Fibroblast of the aortic adventitia (primary cell): ENCODE measurements around the gene WDPCP. TPM values are rescaled to one million over a fixed set of nuclear protein-coding genes. Genes with fewer than 3 reads are reported as not detected.
"Not testable (repeated sequence)": the region's sequence is repeated elsewhere in the genome, so short reads cannot be mapped to it uniquely, and the experiment has no call there.

Experiments used
- DNase-seq: peaks from one replicate; pipeline ENCODE4 v3.0.0-alpha.2; 2010; ENCODE audit warnings: low read depth
- H3K4me3 ChIP-seq: 2 replicates; pipeline ENCODE4 v1.5.1; 2011; ENCODE audit warnings: low read depth, mild to moderate bottlenecking, control low read depth, low read length, moderate library complexity
- CTCF ChIP-seq: IDR thresholded peaks from 2 replicates; pipeline ENCODE4 v1.5.1; 2011; ENCODE audit warnings: mild to moderate bottlenecking, low read length, control low read depth, inconsistent platforms; ENCODE audit not compliant: insufficient read depth
- total RNA-seq: library from RNA; depleted of rRNA; stranded (reverse); fragments of >200 nt; gene quantifications from 2 replicates; pipeline ENCODE4 v1.2.3, GENCODE V29; 2012; ENCODE audit warnings: low replicate concordance

Gene WDPCP
- total RNA-seq, 1 donor: 12.4 TPM

- no peak overlapping the region for H3K4me3 ChIP-seq
Observed at GRCh38 chr2:63619328-63619727, 31.1 kb upstream of the WDPCP start.

GRCh38 chr2:63617366-63617765 is 29.1 kb upstream of the WDPCP start:
- TF ChIP-seq CTCF: no peak
- no peak for DNase-seq
- no peak overlapping the region for H3K4me3 ChIP-seq

More at GRCh38 chr2:63619328-63619727, 31.1 kb upstream of the WDPCP start:
- no peak for DNase-seq
- TF ChIP-seq CTCF: no peak

- TF ChIP-seq CTCF: no peak
- DNase-seq: peak; percentile 40
- H3K4me3 ChIP-seq: no peak overlapping the region
Observed at GRCh38 chr2:63614983-63615945, 27.0 kb upstream of the WDPCP start.

- no peak for TF ChIP-seq CTCF
- DNase-seq: peak; percentile 54
- H3K4me3 ChIP-seq: no peak overlapping the region
Observed at GRCh38 chr2:63614448-63614968, 26.2 kb upstream of the WDPCP start.

- H3K4me3 ChIP-seq: no peak overlapping the region
- TF ChIP-seq CTCF: no peak
- peak; percentile 62 for DNase-seq
Observed at GRCh38 chr2:63613391-63613901, 25.2 kb upstream of the WDPCP start.

- DNase-seq: no peak
- no peak for TF ChIP-seq CTCF
- H3K4me3 ChIP-seq: no peak overlapping the region
Observed at GRCh38 chr2:63610525-63610924, 22.2 kb upstream of the WDPCP start.

- not testable (repeated sequence) for H3K4me3 ChIP-seq
- DNase-seq: peak; percentile 28
Observed at GRCh38 chr2:63608865-63609264, 20.6 kb upstream of the WDPCP start.
